CD4-positive, alpha-beta memory T cell (primary cell): ENCODE data around the gene ZSCAN29. TPM values are rescaled to one million over a fixed set of nuclear protein-coding genes. Genes with fewer than 3 reads are reported as not detected.

Experiments
- CTCF ChIA-PET: fragments of 350-600 bp; sonication (Branson Sonifier 250); formaldehyde crosslinking; loops from one replicate; lab custom pipeline; 2021; ENCODE audit warnings: inconsistent platforms; ENCODE audit not compliant: partially characterized antibody; lab: Charles Lee
- POLR2A ChIA-PET: fragments of 350-600 bp; sonication (Branson Sonifier 250); formaldehyde crosslinking; loops from one replicate; lab custom pipeline; 2021; ENCODE audit not compliant: partially characterized antibody; lab: Charles Lee
- DNase-seq, 5 donors: peaks; one replicate each; pipeline versions ENCODE4 v3.0.0 to v3.0.0-alpha.2; 2020 to 2022; ENCODE audit warnings: mixed read lengths in 1 of 5
- H3K27ac ChIP-seq: one replicate; pipeline ENCODE4 v1.7.0; 2013; ENCODE audit warnings: low read depth, low read length
- H3K27me3 ChIP-seq: 2 replicates; pipeline ENCODE4 v1.7.0; 2013; ENCODE audit warnings: mild to moderate bottlenecking, low read length, moderate library complexity; ENCODE audit not compliant: insufficient read depth
- H3K36me3 ChIP-seq: 2 replicates; pipeline ENCODE4 v1.7.0; 2013; ENCODE audit warnings: mild to moderate bottlenecking, low read length, moderate library complexity; ENCODE audit not compliant: insufficient read depth
- H3K4me1 ChIP-seq: 2 replicates; pipeline ENCODE4 v1.7.0; 2013; ENCODE audit warnings: mild to moderate bottlenecking, low read length, moderate library complexity; ENCODE audit not compliant: insufficient read depth
- H3K4me3 ChIP-seq, 2 donors: one replicate each; pipeline ENCODE4 v1.7.0; 2013; ENCODE audit warnings: low read length in 2 of 2, mild to moderate bottlenecking in 1 of 2
- H3K9me3 ChIP-seq, 2 donors: one replicate each; pipeline ENCODE4 v1.7.0; 2013; ENCODE audit warnings: low read length in 2 of 2, control low read depth in 1 of 2; ENCODE audit not compliant: control insufficient read depth in 1 of 2
- H3K27ac Mint-ChIP-seq, 7 donors: one replicate each; pipeline ENCODE4 v1.8.0; 2020 to 2021; ENCODE audit warnings: mixed read lengths in 7 of 7, mild to moderate bottlenecking in 6 of 7, inconsistent platforms in 3 of 7, moderate library complexity in 3 of 7
- H3K27me3 Mint-ChIP-seq, 2 donors: one replicate each; pipeline ENCODE4 v1.8.0; 2020 to 2021; ENCODE audit warnings: mixed read lengths in 2 of 2
- H3K36me3 Mint-ChIP-seq, 2 donors: one replicate each; pipeline ENCODE4 v1.8.0; 2020 to 2021; ENCODE audit warnings: mixed read lengths in 2 of 2, inconsistent platforms in 1 of 2, mild to moderate bottlenecking in 1 of 2
- H3K4me1 Mint-ChIP-seq, 4 donors: one replicate each; pipeline ENCODE4 v1.8.0; 2020 to 2021; ENCODE audit warnings: mixed read lengths in 4 of 4, mild to moderate bottlenecking in 1 of 4
- H3K4me3 Mint-ChIP-seq, 8 donors: one replicate each; pipeline ENCODE4 v1.8.0; 2020 to 2021; ENCODE audit warnings: mixed read lengths in 8 of 8, mild to moderate bottlenecking in 7 of 8, moderate library complexity in 6 of 8, inconsistent platforms in 3 of 8
- H3K9me3 Mint-ChIP-seq, 8 donors: one replicate each; pipeline ENCODE4 v1.8.0; 2020 to 2021; ENCODE audit warnings: mixed read lengths in 8 of 8, mild to moderate bottlenecking in 5 of 8, inconsistent platforms in 3 of 8, moderate library complexity in 1 of 8
- intact Hi-C: fragments of 100-400 bp; cut with micrococcal nuclease; formaldehyde crosslinking; loops from one replicate; pipeline ENCODE4 v1.15.1; 2023
- polyA plus RNA-seq, 2 donors: library from polyadenylated mRNA; unstranded; fragments of 300-500 nt; fragmentation: Illumina TruSeq; gene quantifications; one replicate each; pipeline ENCODE4 v1.2.3, GENCODE V29; 2021
- total RNA-seq, 2 experiments: library from RNA; stranded (reverse); gene quantifications; one replicate each; pipeline ENCODE4 v1.2.3, GENCODE V29; 2021

The ZSCAN29 gene
- total RNA-seq (10 to 100 TPM; 34.8 to 36.4 TPM), polyA plus RNA-seq (1 to 10 TPM; 1.4 to 7.6 TPM)

GRCh38 chr15:43370975-43371974 lies at the start of gene ZSCAN29, which contains the start of gene TUBGCP4:
Gene ZSCAN29 (minus strand): TSS chr15:43371043. CDS start chr15:43369913, 1,130 bp downstream.
Gene TUBGCP4 (plus strand): TSS chr15:43371101. CDS start chr15:43371355, 254 bp downstream.
- H3K4me3 ChIP-seq = peak within 1 kb of the TSS; percentile 49 to 53
- Mint-ChIP-seq H3K27me3 (no peaks in the 10 kb centered on the region), H3K9me3 (peaks cover under 1 to 34% (median 12%) of the 10 kb centered on the region in 8 donors), H3K4me1 (peaks cover 45 to 65% (median 50%) of the 10 kb centered on the region in 4 donors), H3K27ac (peak within 1 kb of the TSS; percentile 79 to 94 (median 90)), H3K4me3 (peak within 1 kb of the TSS; percentile 88 to 94 (median 92)), H3K36me3 (peaks cover 30 to 44% of the 10 kb centered on the region in 2 donors)
- DNase-seq = peak; percentile 67 to 76 (median 68)
- H3K9me3 ChIP-seq = no peaks in the 10 kb centered on the region
- no peaks in the 10 kb centered on the region for H3K27me3 ChIP-seq
- POLR2A ChIA-PET = interaction anchor here (0.7 to 2.7 kb wide), 8 partner anchors 7 to 185 kb away, joined by 3 to 14 read pairs (median 4); partner anchors contain the start of gene LCMT2
- peak within 1 kb of the TSS; percentile 70 for H3K27ac ChIP-seq
- no peaks in the 10 kb centered on the region for H3K36me3 ChIP-seq
- peaks cover 33% of the 10 kb centered on the region for H3K4me1 ChIP-seq
- intact Hi-C loops = loop anchor here (1.0 kb wide), 1 partner anchor 41 kb away; the partner anchor contains the start of gene LCMT2
- CTCF ChIA-PET = interaction anchor here (0.8 to 2.1 kb wide), 11 partner anchors 10 to 144 kb away, joined by 3 to 8 read pairs (median 3); partner anchors contain the start of gene LCMT2

GRCh38 chr15:43420435-43420834 lies 49.6 kb upstream of the ZSCAN29 start:
- no peak overlapping the region for H3K27ac ChIP-seq
- peaks cover 11% of the 10 kb centered on the region for H3K4me1 ChIP-seq
- Mint-ChIP-seq H3K4me1 (peaks cover 2 to 9% (median 7%) of the 10 kb centered on the region in 4 donors), H3K27ac (peak overlapping the region in 3 of 7 donors; percentile 7 to 57 (median 46)), H3K36me3 (peaks cover 49 to 76% of the 10 kb centered on the region in 2 donors), H3K4me3 (no peak overlapping the region), H3K9me3 (no peaks in the 10 kb centered on the region), H3K27me3 (no peaks in the 10 kb centered on the region)
- H3K9me3 ChIP-seq = no peaks in the 10 kb centered on the region
- intact Hi-C loops = no loop called here
- ChIA-PET CTCF (no interaction called here), POLR2A (no interaction called here)
- peaks cover 38% of the 10 kb centered on the region for H3K36me3 ChIP-seq
- no peaks in the 10 kb centered on the region for H3K27me3 ChIP-seq
- no peak for DNase-seq
- H3K4me3 ChIP-seq = no peak overlapping the region

- Histone ChIP-seq H3K27ac (no peak overlapping the region), H3K36me3 (peaks cover 34% of the 10 kb centered on the region), H3K9me3 (no peaks in the 10 kb centered on the region), H3K4me1 (no peaks in the 10 kb centered on the region), H3K4me3 (no peak overlapping the region), H3K27me3 (no peaks in the 10 kb centered on the region)
- ChIA-PET CTCF (no interaction called here), POLR2A (no interaction called here)
- no peak overlapping the region for H3K4me3 Mint-ChIP-seq
- H3K27me3 Mint-ChIP-seq = no peaks in the 10 kb centered on the region
- H3K36me3 Mint-ChIP-seq = peaks cover 52 to 80% of the 10 kb centered on the region in 2 donors
- H3K9me3 Mint-ChIP-seq = peaks cover 0 to 1% (median 0%) of the 10 kb centered on the region in 8 donors
- intact Hi-C loops = no loop called here
- DNase-seq = no peak
- H3K4me1 Mint-ChIP-seq = peaks cover 0 to 5% (median 3%) of the 10 kb centered on the region in 4 donors
- peak overlapping the region in 2 of 7 donors; percentile 29 to 54 for H3K27ac Mint-ChIP-seq
These were observed 43.4 kb upstream of the ZSCAN29 start for GRCh38 chr15:43414196-43414595.

DNA sequence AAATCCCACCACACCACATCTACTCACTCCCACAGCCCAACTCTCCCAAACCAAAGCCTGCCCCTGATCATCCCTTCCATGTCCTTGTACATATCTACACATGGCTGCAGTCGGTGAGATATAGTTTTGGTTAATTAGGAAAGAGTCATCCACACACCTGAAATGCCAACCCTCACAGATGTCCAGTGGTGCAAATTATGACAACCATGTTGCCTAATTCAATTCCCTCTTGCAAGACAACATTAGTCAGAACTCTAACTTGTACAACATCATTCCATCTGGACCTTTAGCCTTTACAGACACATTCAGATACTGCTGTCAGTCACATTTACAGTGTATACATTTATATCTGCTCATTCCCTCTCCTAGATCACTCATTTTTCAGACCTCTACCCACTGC lies 41.3 kb upstream of the ZSCAN29 start:
- DNase-seq = no peak
- peak overlapping the region in 6 of 7 donors; percentile 14 to 74 (median 62) for H3K27ac Mint-ChIP-seq
- intact Hi-C loops = no loop called here
- H3K9me3 ChIP-seq = no peaks in the 10 kb centered on the region
- no peaks in the 10 kb centered on the region for H3K27me3 Mint-ChIP-seq
- no peak overlapping the region for H3K4me3 Mint-ChIP-seq
- peaks cover 48% of the 10 kb centered on the region for H3K36me3 ChIP-seq
- H3K27ac ChIP-seq = no peak overlapping the region
- H3K4me1 ChIP-seq = no peaks in the 10 kb centered on the region
- peaks cover 0 to 1% (median 0%) of the 10 kb centered on the region in 8 donors for H3K9me3 Mint-ChIP-seq
- ChIA-PET POLR2A (no interaction called here), CTCF (no interaction called here)
- peaks cover 0 to 5% (median 2%) of the 10 kb centered on the region in 4 donors for H3K4me1 Mint-ChIP-seq
- no peak overlapping the region for H3K4me3 ChIP-seq
- no peaks in the 10 kb centered on the region for H3K27me3 ChIP-seq
- peaks cover 63 to 91% of the 10 kb centered on the region in 2 donors for H3K36me3 Mint-ChIP-seq

DNA sequence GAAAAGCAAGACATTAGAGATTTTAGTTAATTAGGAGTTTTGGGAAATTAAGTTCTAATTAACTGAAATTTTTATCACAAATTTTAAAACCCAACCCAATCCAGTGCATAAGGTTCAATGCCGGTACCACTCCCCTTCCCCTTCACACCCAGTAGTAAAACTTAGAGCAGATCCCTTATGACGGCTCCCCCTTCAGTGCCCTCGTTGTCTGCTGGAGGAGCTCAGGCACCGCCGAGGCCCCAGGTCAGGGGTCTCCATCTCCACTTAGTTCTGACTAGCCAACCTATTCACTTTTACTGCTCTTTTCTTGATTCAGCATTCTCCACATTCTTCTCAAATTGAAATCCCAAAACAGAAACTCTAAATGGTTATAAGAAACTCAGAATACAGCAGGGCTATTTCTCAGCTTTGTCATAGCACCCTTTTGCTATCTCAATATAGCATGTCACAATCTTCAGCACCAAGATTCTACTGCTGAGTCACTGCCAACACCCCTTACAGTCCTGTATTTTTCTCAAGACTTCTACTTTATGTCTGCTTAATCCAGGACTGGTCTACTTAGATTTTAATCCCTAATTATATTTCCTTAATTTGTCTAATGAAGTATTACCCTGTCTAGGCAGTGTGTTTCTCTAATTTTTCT lies 39.9 kb upstream of the ZSCAN29 start:
- H3K27ac Mint-ChIP-seq = peak overlapping the region in 3 of 7 donors; percentile 18 to 89 (median 53)

DNA sequence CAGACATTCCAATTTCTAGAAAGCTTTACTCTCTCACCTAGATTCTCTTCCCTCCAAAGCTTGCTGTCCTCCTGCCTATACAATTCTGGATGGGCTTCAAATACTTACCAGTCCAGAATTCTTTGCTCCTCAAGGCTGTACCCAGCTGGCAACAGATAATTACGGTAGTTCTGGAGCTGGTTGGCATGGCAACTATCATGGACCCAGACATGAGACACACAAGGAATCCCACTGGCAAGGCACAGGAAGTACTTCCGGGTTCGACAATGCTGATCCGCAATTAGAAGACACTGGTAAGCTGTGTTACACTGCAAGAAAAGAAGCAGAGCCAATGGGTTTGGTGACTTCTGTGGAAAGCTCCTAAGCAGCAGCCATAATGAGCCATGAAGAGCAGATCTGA lies 37.9 kb upstream of the ZSCAN29 start:
- intact Hi-C loops = no loop called here
- Histone ChIP-seq H3K27ac (no peak overlapping the region), H3K9me3 (no peaks in the 10 kb centered on the region), H3K27me3 (no peaks in the 10 kb centered on the region), H3K4me3 (no peak overlapping the region), H3K36me3 (peaks cover 54% of the 10 kb centered on the region), H3K4me1 (no peaks in the 10 kb centered on the region)
- peaks cover 3 to 8% (median 6%) of the 10 kb centered on the region in 4 donors for H3K4me1 Mint-ChIP-seq
- ChIA-PET POLR2A (no interaction called here), CTCF (interaction anchor here (2.1 kb wide), 1 partner anchor 32 kb away, joined by 7 read pairs; no protein-coding TSS in a partner anchor)
- H3K36me3 Mint-ChIP-seq = peaks cover 68 to 94% of the 10 kb centered on the region in 2 donors
- H3K9me3 Mint-ChIP-seq = peaks cover 0 to 1% (median 0%) of the 10 kb centered on the region in 8 donors
- H3K4me3 Mint-ChIP-seq = no peak overlapping the region
- H3K27me3 Mint-ChIP-seq = no peaks in the 10 kb centered on the region
- no peak for DNase-seq
- H3K27ac Mint-ChIP-seq = peak overlapping the region in 3 of 7 donors; percentile 5 to 65 (median 46)

More for the DNA sequence above, 39.9 kb upstream of the ZSCAN29 start:
- intact Hi-C loops = no loop called here
- Histone ChIP-seq H3K27ac (no peak overlapping the region), H3K9me3 (no peaks in the 10 kb centered on the region), H3K4me1 (no peaks in the 10 kb centered on the region), H3K4me3 (no peak overlapping the region), H3K27me3 (no peaks in the 10 kb centered on the region), H3K36me3 (peaks cover 49% of the 10 kb centered on the region)
- Mint-ChIP-seq H3K27me3 (no peaks in the 10 kb centered on the region), H3K9me3 (peaks cover 0 to 1% (median 0%) of the 10 kb centered on the region in 8 donors), H3K36me3 (peaks cover 66 to 92% of the 10 kb centered on the region in 2 donors), H3K4me3 (no peak overlapping the region), H3K4me1 (peaks cover 0 to 5% (median 2%) of the 10 kb centered on the region in 4 donors)
- POLR2A ChIA-PET = no interaction called here
- no peak for DNase-seq
- CTCF ChIA-PET = interaction anchor here (0.6 to 2.1 kb wide), 2 partner anchors 34 to 180 kb away, joined by 3 to 7 read pairs; no protein-coding TSS in a partner anchor
